ENCODE measurements around the gene TTC13. TPM values are rescaled to one million over a fixed set of nuclear protein-coding genes. Genes with fewer than 3 reads are reported as not detected.
A peak's percentile ranks its signal among the peaks of the same experiment; 100 is the strongest.

Gene TTC13
- total and polyA plus RNA-seq, 10 of the 15 experiments (the other 5 are each of a cell fraction or from before 2014, with no cell fraction given) = 5.8 to 30.8 (median 18.5) TPM

DNA sequence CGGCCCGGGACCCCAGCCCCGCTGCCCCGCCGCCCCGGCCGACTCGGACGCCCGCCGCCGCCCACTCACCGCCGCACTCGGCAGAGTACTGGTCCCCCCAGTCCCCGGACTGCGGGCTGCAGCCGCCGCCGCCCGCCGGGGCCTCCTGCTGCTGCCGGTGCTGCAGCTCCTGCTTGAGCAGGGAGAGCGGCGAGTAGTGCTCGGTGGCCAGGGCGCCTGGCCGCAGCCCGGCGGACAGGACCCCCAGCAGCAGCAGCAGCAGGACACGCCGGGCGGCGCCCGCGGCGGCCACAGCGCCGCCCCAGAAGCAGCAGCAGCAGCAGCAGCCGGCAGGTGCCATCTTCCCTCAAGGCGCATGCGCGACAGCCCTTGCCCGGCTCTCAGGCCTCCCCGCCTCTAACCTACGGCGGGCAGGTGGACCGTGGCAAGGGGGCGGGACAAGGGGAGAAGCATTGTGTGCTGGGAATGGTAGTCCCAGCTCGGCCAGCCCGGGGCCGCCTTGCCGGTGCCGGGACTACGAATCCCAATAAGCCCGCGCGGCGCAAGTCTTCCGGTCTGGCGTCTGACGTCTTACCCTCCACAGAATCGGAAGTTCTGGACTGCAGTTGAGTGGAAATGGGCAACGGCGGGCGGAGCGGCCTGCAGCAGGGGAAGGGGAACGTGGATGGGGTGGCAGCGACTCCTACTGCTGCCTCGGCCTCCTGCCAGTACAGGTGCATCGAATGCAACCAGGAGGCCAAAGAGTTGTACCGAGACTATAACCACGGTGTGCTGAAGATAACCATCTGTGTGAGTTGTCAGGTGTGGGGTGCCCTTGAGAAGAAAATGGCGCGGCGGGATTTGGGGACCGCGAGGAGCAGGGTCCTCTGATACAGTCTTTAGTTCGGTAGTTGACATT lies at the start of gene TTC13, which contains the start of gene ARV1 (continued):
- TF ChIP-seq ZNF384 (IDR thresholded peaks at IDR 0.05; ENCODE audit: borderline replicate concordance, low read depth, low read length) (no peak), CBX5 (IDR thresholded peaks at IDR 0.05; ENCODE audit: low read depth) (no peak), BACH1 (IDR thresholded peaks at IDR 0.05; ENCODE audit: borderline replicate concordance) (peak; percentile 61), HCFC1 (IDR thresholded peaks at IDR 0.05; ENCODE audit: low read length) (peak; percentile 99), NFYB (IDR thresholded peaks at IDR 0.05; ENCODE audit: insufficient read depth, low read depth, low read length) (no peak), MEF2A (IDR thresholded peaks at IDR 0.05; ENCODE audit: insufficient read depth, low read depth, low read length) (0 out of 2 replicates have a peak, but pooled peaks have one; percentile 25), EGR1 (IDR thresholded peaks at IDR 0.05; ENCODE audit: borderline replicate concordance in 1 of 2, low read depth in 2 of 2, low read length in 2 of 2) (0 out of 3 replicates have a peak, but pooled peaks of 1 of the 2 experiments have one; percentile 45), ZBTB33 (IDR thresholded peaks at IDR 0.05) (no peak), EZH2 (IDR thresholded peaks at IDR 0.05; ENCODE audit: borderline replicate concordance, control insufficient read depth, low read depth, low read length) (no peak), TCF7 (IDR thresholded peaks at IDR 0.05; ENCODE audit: borderline replicate concordance) (no peak), TAF1 (IDR thresholded peaks at IDR 0.05; ENCODE audit: borderline replicate concordance, low read depth, low read length) (peak; percentile 87), KAT2A (conservative IDR thresholded peaks at IDR 0.05; ENCODE audit: control insufficient read depth, low read depth, low read length) (no peak), ZNF274 (IDR thresholded peaks at IDR 0.05; ENCODE audit: insufficient read depth, insufficient read length) (no peak), ZNF207 (IDR thresholded peaks at IDR 0.05; ENCODE audit: borderline replicate concordance) (no peak; the same call in 1 of the 2 replicates), YBX1 (IDR thresholded peaks at IDR 0.05) (no peak), BCLAF1 (IDR thresholded peaks at IDR 0.05) (no peak), SKIL (IDR thresholded peaks at IDR 0.05; ENCODE audit: low read depth, poor library complexity, severe bottlenecking) (peak; percentile 23)
- TF ChIP-seq, protein P1, sequence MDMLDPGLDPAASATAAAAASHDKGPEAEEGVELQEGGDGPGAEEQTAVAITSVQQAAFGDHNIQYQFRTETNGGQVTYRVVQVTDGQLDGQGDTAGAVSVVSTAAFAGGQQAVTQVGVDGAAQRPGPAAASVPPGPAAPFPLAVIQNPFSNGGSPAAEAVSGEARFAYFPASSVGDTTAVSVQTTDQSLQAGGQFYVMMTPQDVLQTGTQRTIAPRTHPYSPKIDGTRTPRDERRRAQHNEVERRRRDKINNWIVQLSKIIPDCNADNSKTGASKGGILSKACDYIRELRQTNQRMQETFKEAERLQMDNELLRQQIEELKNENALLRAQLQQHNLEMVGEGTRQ (IDR thresholded peaks at IDR 0.05; ENCODE audit: borderline replicate concordance, low read depth, low read length) = no peak; the same call in 1 of the 2 replicates

All from GM12878 (cell line).